Stimulated activated CD8-positive, alpha-beta memory T cell treated with anti-CD3 and anti-CD28 coated beads, Interleukin-12 subunit alpha, Interleukin-12 subunit beta, amount 100 ng/mL, for 1 hour (primary cell): ENCODE measurements around the gene MID2.
"Not testable (repeated sequence)": the region's sequence is repeated elsewhere in the genome, so short reads cannot be mapped to it uniquely, and the experiment has no call there.

Experiments used
- DNase-seq: peaks from one replicate; pipeline ENCODE4 v3.0.0-alpha.2; 2020; ENCODE audit warnings: low read depth

Gene MID2

GRCh38 chrX:107842715-107843400 is 17.2 kb downstream of the MID2 start:
- DNase-seq, result no peak

DNA sequence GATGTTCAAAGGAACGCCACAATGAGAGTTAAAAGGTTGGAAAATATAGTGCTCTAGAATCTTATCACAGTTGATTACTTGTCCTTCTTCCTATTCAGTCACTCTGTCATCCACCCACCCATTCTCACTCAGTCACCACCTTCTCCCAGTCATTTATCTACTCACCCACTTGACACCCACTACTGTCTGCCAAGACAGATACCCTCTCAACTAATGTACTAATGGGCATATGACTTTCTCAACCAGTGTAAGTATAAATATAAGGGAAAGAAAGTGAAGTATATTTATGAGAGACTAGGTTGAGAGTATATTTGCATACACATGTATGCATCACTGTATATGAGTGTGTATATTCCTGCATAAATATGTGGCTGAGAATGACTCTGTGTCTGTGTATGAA is 20.0 kb downstream of the MID2 start:
- no peak for DNase-seq

GRCh38 chrX:107848591-107848990 is 22.9 kb downstream of the MID2 start:
- DNase-seq, result no peak

DNA sequence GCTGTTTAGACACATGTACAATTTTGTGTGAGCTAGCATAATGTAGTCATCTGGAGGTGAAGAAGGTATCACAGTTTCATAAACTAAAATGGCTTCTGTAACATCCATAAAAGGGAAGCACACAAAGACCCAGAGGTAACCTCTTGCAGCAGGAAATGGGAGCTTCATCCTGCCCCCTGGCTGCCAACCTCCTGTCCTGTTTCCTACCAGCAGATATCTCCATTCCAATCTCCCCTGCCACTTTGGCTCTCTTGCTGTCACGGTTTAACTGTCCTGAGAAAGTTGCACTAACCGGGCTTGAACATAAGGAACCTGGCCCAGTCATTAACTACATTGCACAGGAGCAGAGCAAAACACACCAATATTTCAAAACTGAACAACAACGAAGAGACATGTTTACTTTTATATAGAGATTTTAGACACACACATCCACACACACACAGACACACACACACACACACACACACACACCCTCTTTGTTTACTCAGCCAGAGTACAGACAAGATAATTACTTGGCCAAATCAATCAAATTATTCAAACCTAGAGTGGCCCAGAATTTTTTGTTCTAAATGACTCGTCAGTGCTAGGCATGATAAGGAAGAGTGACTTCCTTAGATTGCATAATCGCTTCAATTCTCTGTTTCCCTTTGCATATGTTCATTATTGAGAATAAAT is 24.2 kb downstream of the MID2 start:
- DNase-seq, result no peak

DNA sequence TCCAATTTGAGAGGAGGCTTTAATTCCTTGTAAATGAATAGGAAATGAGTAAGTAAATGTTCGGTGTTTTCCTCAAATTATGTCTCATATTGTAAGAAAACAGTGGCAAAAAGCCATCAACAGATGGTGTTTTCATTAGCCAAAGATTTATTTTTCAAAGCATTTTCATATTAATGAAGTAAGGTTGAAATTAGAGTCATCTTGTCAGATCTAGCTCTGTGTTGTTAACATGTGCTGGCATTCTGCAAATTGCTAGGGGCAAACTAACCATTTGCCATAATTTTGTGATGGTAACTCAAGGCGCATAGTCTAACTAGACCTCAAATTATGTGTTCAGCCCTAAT is 24.7 kb downstream of the MID2 start:
- no peak for DNase-seq

GRCh38 chrX:107851215-107851614 is 25.5 kb downstream of the MID2 start:
- no peak for DNase-seq

- DNase-seq, result not testable (repeated sequence)
Measured at GRCh38 chrX:107851665-107852064, 26.0 kb downstream of the MID2 start.

- DNase-seq, result no peak
Measured at GRCh38 chrX:107856289-107856688, 30.6 kb downstream of the MID2 start.

GRCh38 chrX:107857041-107857440 is 31.4 kb downstream of the MID2 start:
- DNase-seq, result not testable (repeated sequence)

DNA sequence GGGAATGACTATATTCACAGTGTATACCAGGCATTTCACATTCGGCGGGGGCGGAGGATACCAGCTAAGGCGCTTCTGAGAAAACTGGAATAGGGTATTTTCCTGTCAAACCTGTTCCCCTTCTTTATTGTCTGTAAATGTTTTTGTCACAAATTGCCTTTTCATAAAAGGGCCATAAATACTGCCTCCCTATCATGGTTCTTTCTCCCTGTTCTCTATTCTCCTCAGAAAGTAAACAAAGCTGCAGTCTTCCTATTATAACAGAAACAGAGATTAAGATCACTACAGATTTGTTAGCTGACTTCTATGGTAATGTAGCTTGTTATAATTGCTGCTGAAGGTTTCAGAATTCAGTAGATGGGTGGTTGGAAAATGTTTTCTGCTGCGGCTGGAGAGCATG is 32.2 kb downstream of the MID2 start:
- DNase-seq, result no peak

DNA sequence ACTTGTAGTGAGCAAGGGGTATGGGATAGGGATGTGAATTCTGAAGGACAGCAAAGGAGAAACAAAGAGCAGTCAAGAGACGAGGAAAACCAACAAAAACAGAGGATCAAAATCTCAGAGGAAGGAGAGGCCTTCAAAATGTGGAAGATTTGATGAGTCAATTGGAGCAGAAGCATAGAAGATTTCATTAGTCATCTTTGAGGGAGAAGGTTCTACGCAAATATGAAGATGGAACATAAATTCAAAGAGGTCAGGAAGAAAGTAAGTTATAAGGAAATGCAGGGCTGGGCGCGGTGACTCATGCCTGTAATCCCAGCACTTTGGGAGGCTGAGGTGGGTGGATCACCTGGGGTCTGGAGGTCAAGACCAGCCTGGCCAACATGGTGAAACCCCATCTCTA is 35.4 kb downstream of the MID2 start:
- DNase-seq, result no peak

- no peak for DNase-seq
Measured at GRCh38 chrX:107871136-107871535, 45.5 kb downstream of the MID2 start.

DNA sequence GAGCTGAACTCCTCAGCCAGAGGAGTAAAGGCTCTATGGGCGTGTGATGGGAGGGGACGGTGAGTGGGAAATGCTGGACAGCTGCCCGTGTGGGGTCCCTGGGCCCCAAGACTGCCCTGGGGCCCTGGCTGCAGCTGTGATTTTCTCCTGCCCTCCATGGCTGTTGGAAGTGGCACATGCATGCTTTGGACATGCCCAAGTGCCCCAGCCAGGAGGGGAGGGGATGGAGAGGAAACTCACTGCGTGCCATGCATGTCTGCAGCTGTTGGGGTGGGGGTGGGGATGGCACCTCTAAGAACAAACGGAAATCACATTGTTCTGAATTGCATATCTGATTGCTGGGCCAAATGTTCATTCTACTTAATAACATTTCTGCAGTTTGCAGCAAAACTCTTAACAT is 52.4 kb downstream of the MID2 start:
- no peak for DNase-seq

DNA sequence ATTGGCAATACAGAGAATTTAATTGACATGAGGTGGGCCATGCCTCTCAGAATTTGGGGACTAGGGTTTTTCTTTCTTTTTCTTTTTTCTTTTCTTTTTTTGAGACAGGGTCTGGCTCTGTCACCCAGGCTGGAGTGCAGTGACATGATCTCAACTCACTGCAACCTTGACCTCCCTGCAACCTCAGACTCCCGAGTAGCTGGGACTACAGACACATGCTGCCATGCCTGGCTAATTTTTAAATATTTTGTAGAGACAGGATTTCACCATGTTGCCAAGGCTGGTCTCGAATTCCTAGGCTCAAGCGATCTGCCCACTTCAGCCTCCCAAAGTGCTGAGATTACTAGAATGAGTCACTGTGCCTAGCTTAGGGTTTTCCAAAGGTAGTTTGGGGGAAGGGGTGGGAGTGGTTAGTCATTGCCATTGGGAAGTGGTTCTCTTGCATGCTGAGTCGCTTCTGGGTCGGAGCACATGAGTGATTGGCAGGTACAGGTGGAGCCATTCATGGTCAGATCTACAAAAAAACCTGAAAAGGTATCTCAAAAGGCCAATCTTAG is 54.5 kb downstream of the MID2 start:
- DNase-seq, result no peak

DNA sequence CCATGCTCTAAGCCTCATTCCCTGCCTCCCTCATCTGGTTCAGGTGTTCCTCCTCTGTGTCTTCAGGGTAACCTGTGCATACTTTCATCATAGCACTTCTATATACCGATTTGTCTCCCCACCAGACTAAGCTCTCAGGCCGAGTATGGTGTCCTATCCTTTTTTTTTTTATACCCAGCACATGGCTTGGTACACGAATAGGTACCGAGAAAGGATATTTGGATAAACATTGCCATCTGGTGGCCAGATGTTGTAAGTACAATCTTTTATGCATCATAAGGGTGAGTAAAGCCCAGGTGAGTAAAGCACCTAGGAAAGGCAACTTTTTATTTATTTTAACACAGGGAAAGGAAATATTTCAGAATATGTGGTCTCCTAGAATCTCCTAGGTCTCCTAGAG is 68.4 kb downstream of the MID2 start:
- DNase-seq, result peak; percentile 2

DNA sequence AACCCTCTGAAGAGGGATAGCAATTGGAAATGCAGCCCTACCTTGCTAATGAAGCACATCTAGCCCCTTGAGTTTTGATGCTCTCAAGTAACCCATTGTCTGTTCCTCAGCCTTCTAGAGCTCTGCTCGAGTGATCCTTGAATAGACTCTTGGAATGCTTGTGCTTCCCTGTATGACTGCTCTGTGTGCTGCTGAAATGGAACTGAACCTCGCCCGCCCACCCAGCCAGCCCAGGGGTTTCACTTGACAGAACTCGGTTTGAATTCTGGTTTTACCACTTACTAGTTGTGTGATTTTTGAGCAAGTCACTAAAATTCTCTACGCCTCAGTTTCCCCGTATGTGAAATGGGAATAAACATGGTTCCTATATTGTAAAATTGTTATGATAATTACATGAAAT is 77.1 kb downstream of the MID2 start:
- no peak for DNase-seq

DNA sequence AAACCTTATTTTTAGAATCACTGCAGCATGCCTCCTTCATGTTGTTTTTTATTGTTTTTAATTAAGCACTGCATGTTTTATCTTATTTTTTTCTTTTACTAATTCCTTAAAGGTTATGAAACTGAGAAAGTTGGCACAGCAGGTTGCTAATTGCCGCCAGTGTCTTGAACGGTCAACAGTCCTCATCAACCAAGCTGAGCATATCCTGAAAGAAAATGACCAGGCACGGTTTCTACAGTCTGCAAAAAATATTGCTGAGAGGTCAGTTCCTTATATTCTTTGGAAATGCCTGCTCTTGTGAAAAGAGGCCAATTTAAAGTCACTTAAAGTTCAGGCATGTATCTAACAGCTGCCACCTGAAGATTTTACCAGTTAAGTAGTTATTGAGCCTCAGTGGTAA is 79.7 kb downstream of the MID2 start:
- DNase-seq, result no peak

- DNase-seq, result no peak
Measured at GRCh38 chrX:107924136-107924746, 98.6 kb downstream of the MID2 start.

GRCh38 chrX:107934262-107934661 is 108.6 kb downstream of the MID2 start:
- no peak for DNase-seq

GRCh38 chrX:107935200-107935599 is 109.5 kb downstream of the MID2 start:
- no peak for DNase-seq

DNA sequence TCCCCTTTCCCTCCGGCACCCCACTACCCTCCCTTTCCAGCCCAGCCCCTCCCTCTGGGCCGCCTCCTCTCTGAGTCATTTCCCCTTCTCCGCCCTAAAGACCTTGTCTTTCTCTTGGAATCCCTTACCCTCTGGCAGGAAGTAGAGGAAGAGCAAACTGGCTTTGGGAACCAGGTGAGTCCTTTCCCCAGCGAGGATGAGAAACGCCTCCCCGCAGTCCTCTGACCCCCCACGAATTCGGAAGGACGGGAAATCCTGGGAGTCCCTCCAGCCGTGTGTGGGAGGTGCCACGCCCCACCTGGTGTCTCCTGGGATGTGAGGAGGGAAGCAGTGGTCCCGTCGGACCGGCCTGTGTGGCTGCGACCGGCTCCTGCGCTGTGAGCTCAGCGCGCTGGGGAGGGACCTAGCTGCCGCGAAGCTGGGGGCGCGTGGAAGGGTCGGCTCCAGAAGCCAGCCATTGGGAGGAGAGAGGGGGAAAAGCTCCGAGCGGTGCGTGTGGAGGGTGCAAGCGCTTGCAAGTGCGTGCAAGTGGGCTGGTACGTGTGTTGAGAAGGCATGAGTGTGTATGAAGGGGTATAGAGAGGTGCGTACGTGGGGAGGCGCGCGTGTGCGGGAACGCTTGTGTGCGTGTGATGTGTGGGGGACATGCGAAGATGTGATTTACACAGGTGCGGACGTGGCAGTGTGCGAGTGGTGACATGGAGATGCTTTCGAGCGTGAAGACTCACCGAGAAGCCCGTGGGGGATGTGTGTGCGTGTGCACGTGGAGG is 110.2 kb downstream of the MID2 start:
- no peak for DNase-seq

DNA sequence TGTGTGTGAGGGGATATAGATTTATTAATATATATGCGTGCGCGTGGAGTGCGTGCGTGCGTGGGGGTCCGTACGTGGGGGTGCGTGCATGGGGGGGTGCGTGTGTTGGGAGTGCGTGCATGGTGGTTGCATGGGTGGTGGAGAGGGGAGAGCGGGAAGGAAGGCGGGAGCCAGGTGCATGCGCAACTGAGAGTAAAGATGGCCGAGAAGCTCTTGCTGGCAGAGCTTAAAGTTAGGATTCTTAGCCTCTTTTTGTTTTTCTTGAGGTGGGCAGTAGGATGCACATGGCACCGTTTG is 110.7 kb downstream of the MID2 start:
- DNase-seq, result no peak

- DNase-seq, result no peak
Measured at GRCh38 chrX:107940095-107940494, 114.4 kb downstream of the MID2 start.
